ENCODE data around the gene PSMB5. TPM values are rescaled to one million over a fixed set of nuclear protein-coding genes. Genes with fewer than 3 reads are reported as not detected.

PSMB5 gene
- total RNA-seq, 1 experiment from 2014 or later, result 224 TPM

DNA sequence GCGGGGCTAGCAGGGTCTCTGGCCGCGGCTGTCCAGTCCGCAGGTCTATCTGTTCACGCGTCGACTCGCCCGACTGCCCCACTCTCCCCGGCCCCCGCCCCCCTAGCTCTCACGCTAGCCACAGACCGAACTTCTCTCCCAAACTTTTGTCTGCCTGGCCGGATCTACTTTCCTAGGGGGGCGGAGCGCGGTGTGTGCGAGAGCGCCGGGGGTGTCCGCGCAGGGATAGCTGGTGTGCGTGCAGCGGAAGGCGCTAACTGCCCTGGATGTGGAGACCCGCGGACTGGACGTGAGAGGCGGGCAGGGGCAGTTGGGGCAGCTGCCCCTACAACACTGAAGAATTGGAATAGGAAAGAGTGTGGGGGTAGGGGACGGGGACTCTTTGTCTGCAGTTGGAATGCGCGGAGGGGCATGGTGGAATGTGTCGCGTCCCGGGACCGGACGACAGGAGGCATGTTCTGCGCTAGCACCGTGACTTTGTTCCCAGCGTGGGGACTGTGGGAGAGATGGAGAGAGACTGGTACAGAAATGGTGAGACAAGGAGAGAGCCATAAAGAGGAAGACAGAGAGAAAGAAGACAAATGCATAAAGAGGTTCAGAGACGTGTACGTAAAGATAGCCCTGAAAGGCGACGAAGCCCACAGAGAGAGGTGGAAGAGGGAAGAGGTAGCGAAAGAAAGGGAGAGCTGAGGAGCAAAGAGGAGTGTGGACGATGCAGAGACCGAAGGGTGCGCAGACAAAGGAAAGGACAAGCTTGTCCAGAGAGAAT, 52.0 kb downstream of the PSMB5 start, which contains the start of gene AJUBA (continued):
- TF ChIP-seq, protein P1, sequence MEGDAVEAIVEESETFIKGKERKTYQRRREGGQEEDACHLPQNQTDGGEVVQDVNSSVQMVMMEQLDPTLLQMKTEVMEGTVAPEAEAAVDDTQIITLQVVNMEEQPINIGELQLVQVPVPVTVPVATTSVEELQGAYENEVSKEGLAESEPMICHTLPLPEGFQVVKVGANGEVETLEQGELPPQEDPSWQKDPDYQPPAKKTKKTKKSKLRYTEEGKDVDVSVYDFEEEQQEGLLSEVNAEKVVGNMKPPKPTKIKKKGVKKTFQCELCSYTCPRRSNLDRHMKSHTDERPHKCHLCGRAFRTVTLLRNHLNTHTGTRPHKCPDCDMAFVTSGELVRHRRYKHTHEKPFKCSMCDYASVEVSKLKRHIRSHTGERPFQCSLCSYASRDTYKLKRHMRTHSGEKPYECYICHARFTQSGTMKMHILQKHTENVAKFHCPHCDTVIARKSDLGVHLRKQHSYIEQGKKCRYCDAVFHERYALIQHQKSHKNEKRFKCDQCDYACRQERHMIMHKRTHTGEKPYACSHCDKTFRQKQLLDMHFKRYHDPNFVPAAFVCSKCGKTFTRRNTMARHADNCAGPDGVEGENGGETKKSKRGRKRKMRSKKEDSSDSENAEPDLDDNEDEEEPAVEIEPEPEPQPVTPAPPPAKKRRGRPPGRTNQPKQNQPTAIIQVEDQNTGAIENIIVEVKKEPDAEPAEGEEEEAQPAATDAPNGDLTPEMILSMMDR (IDR thresholded peaks at IDR 0.05), result no peak; the same call in 1 of the 2 replicates
- TF ChIP-seq, protein P2, sequence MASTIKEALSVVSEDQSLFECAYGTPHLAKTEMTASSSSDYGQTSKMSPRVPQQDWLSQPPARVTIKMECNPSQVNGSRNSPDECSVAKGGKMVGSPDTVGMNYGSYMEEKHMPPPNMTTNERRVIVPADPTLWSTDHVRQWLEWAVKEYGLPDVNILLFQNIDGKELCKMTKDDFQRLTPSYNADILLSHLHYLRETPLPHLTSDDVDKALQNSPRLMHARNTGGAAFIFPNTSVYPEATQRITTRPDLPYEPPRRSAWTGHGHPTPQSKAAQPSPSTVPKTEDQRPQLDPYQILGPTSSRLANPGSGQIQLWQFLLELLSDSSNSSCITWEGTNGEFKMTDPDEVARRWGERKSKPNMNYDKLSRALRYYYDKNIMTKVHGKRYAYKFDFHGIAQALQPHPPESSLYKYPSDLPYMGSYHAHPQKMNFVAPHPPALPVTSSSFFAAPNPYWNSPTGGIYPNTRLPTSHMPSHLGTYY (CRISPR knock-in tag; IDR thresholded peaks at IDR 0.05), result no peak
- TF ChIP-seq PRRX2 (CRISPR knock-in tag; IDR thresholded peaks at IDR 0.05), result no peak
- 0 out of 2 replicates have a peak, but pooled peaks have one; percentile 59 for TF ChIP-seq SMAD3 (CRISPR knock-in tag; IDR thresholded peaks at IDR 0.05; ENCODE audit: borderline replicate concordance)
- TF ChIP-seq ESRRA (CRISPR knock-in tag; IDR thresholded peaks at IDR 0.05; ENCODE audit: borderline replicate concordance), result no peak; the same call in 1 of the 2 replicates
- TF ChIP-seq NFATC4 (CRISPR knock-in tag; IDR thresholded peaks at IDR 0.05), result no peak
- TF ChIP-seq MYBL2 (CRISPR knock-in tag; IDR thresholded peaks at IDR 0.05), result peak; percentile 72; the same call in 1 of the 2 replicates
- TF ChIP-seq ZNF416 (CRISPR knock-in tag; IDR thresholded peaks at IDR 0.05), result no peak
- no peak for TF ChIP-seq ZNF423 (CRISPR knock-in tag; IDR thresholded peaks at IDR 0.05)
- TF ChIP-seq JUN (CRISPR knock-in tag; IDR thresholded peaks at IDR 0.05), result no peak
- no peak for TF ChIP-seq OVOL2 (CRISPR knock-in tag; IDR thresholded peaks at IDR 0.05; ENCODE audit: borderline replicate concordance)
- TF ChIP-seq, protein P3, sequence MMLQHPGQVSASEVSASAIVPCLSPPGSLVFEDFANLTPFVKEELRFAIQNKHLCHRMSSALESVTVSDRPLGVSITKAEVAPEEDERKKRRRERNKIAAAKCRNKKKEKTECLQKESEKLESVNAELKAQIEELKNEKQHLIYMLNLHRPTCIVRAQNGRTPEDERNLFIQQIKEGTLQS (CRISPR knock-in tag; conservative IDR thresholded peaks at IDR 0.05), result no peak
- no peak for TF ChIP-seq ZNF219 (CRISPR knock-in tag; IDR thresholded peaks at IDR 0.05; ENCODE audit: borderline replicate concordance)
- TF ChIP-seq GRHL2 (CRISPR knock-in tag; IDR thresholded peaks at IDR 0.05; ENCODE audit: insufficient replicate concordance, severe bottlenecking), result no peak
- TF ChIP-seq, protein P4, sequence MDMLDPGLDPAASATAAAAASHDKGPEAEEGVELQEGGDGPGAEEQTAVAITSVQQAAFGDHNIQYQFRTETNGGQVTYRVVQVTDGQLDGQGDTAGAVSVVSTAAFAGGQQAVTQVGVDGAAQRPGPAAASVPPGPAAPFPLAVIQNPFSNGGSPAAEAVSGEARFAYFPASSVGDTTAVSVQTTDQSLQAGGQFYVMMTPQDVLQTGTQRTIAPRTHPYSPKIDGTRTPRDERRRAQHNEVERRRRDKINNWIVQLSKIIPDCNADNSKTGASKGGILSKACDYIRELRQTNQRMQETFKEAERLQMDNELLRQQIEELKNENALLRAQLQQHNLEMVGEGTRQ (CRISPR knock-in tag; IDR thresholded peaks at IDR 0.05), result no peak
- TF ChIP-seq, protein P5, sequence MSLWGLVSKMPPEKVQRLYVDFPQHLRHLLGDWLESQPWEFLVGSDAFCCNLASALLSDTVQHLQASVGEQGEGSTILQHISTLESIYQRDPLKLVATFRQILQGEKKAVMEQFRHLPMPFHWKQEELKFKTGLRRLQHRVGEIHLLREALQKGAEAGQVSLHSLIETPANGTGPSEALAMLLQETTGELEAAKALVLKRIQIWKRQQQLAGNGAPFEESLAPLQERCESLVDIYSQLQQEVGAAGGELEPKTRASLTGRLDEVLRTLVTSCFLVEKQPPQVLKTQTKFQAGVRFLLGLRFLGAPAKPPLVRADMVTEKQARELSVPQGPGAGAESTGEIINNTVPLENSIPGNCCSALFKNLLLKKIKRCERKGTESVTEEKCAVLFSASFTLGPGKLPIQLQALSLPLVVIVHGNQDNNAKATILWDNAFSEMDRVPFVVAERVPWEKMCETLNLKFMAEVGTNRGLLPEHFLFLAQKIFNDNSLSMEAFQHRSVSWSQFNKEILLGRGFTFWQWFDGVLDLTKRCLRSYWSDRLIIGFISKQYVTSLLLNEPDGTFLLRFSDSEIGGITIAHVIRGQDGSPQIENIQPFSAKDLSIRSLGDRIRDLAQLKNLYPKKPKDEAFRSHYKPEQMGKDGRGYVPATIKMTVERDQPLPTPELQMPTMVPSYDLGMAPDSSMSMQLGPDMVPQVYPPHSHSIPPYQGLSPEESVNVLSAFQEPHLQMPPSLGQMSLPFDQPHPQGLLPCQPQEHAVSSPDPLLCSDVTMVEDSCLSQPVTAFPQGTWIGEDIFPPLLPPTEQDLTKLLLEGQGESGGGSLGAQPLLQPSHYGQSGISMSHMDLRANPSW (CRISPR knock-in tag; conservative IDR thresholded peaks at IDR 0.05; ENCODE audit: low read depth), result no peak

DNA sequence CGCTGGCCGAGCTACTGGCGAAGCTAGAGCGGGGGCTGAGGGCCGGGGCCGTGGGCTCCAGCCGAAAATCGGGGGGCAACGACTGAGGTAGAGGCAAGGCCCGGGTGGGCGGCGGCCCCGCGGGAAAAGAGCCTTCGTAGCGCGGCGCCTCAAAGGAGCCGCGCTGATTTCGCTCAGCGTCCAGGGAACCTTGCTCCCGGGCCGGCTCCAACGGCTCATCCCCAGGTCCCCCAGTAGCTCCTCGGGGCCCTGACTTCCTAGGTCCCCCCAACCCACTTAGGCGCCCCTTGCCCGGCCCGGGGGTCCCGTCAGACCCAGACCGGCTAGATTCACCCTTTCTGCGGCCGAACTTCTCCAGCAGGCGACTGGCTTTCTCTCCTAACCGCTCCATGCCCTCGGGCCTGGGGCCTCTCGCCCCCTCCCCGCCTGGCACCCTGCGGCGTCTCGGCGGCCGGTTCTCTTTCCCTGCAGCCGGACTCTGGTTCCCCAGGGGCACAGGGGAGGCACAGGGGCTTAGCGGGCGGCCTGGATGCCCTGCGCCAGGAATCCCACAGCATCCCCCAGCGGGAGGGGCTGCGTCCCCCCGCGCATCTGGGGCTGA, 52.7 kb downstream of the PSMB5 start:
- POLR2A ChIA-PET, result interaction anchor here (0.6 to 2.6 kb wide), 13 partner anchors 9 to 100 kb away, joined by 3 to 23 read pairs (median 4); partner anchors contain the start of genes HAUS4, PRMT5 and PSMB5
- CTCF ChIA-PET, result interaction anchor here (0.5 to 3.7 kb wide), 19 partner anchors 10 to 159 kb away, joined by 3 to 50 read pairs (median 9); partner anchors contain the start of genes ACIN1, C14orf119, CDH24 and HAUS4
- peaks cover 6% of the 10 kb centered on the region for H3K9me3 Mint-ChIP-seq
- DNase-seq (ENCODE audit: low spot score), result peak; percentile 59
- H3K4me1 Mint-ChIP-seq, result peaks cover 39% of the 10 kb centered on the region
- no peak overlapping the region for H3K4me3 Mint-ChIP-seq
- H3K36me3 Mint-ChIP-seq, result peaks cover 19% of the 10 kb centered on the region
- H3K27ac Mint-ChIP-seq, result no peak overlapping the region
- ATAC-seq, result no peak
- H3K27me3 Mint-ChIP-seq (ENCODE audit: low read depth), result no peaks in the 10 kb centered on the region; the same call in none of the 2 replicates
- TF ChIP-seq, protein P6, sequence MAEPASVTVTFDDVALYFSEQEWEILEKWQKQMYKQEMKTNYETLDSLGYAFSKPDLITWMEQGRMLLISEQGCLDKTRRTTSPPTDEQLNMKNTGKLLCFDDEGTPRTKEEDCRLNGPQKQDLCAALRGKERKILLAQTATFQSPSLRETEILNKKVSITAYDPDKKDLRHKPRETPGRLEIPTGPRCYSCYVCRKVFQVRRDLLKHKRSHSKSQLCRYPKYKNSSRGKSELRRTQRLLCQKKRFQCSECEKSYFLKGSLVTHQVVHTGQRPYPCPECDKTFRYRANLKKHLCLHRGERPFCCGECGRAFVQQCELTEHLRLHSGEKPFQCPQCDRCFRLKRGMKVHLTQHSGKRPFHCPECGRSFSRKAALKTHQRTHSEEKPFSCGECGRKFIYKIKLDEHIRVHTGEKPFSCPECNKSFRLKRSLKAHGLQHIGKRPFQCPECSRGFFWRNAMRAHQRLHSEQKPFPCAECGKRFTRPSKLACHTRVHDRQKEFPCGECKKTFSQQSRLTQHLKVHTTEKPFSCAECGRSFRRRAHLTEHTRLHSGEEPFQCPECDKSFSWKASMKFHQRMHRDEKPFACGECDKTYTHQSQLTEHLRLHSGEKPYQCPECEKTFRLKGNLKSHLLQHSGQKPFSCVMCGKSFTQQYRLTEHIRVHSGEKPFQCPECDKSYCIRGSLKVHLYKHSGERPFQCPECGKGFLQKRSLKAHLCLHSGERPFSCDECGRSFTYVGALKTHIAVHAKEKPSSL (CRISPR knock-in tag; conservative IDR thresholded peaks at IDR 0.05), result no peak
- no peak for TF ChIP-seq GABPB1 (CRISPR knock-in tag; IDR thresholded peaks at IDR 0.05)
- TF ChIP-seq JAZF1 (CRISPR knock-in tag; IDR thresholded peaks at IDR 0.05), result no peak
- TF ChIP-seq, protein P7, sequence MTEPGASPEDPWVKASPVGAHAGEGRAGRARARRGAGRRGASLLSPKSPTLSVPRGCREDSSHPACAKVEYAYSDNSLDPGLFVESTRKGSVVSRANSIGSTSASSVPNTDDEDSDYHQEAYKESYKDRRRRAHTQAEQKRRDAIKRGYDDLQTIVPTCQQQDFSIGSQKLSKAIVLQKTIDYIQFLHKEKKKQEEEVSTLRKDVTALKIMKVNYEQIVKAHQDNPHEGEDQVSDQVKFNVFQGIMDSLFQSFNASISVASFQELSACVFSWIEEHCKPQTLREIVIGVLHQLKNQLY (CRISPR knock-in tag; IDR thresholded peaks at IDR 0.05), result no peak
- TF ChIP-seq, protein P8, sequence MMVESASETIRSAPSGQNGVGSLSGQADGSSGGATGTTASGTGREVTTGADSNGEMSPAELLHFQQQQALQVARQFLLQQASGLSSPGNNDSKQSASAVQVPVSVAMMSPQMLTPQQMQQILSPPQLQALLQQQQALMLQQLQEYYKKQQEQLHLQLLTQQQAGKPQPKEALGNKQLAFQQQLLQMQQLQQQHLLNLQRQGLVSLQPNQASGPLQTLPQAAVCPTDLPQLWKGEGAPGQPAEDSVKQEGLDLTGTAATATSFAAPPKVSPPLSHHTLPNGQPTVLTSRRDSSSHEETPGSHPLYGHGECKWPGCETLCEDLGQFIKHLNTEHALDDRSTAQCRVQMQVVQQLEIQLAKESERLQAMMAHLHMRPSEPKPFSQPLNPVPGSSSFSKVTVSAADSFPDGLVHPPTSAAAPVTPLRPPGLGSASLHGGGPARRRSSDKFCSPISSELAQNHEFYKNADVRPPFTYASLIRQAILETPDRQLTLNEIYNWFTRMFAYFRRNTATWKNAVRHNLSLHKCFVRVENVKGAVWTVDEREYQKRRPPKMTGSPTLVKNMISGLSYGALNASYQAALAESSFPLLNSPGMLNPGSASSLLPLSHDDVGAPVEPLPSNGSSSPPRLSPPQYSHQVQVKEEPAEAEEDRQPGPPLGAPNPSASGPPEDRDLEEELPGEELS (CRISPR knock-in tag; IDR thresholded peaks at IDR 0.05), result 0 out of 2 replicates have a peak, but pooled peaks have one; percentile 1
- no peak for TF ChIP-seq NFYB (CRISPR knock-in tag; conservative IDR thresholded peaks at IDR 0.05; ENCODE audit: low read depth)
